Right atrium auricular region (tissue), 2 donors: Measurements from ENCODE around the gene NOL4L. TPM values are rescaled to one million over a fixed set of nuclear protein-coding genes. Genes with fewer than 3 reads are reported as not detected.

Source experiments
- DNase-seq: peaks from one replicate; pipeline ENCODE4 v3.0.0-alpha.2; 2019; ENCODE audit warnings: low spot score
- H3K27ac ChIP-seq, 2 donors: fragments of 200-600 bp; sonication (generic); 1 replicate in 1 of 2; 2 replicates in 1 of 2; pipeline ENCODE4 v1.5.1; 2016 to 2019
- H3K27me3 ChIP-seq, 2 donors: fragments of 200-600 bp; sonication (generic); one replicate each; pipeline versions ENCODE4 v1.5.1 to v1.6.0; 2017 to 2019
- H3K36me3 ChIP-seq: fragments of 200-600 bp; sonication (generic); one replicate; pipeline ENCODE4 v1.5.1; 2016
- H3K4me1 ChIP-seq, 2 donors: fragments of 200-600 bp; sonication (generic); one replicate each; pipeline versions ENCODE4 v1.5.1 to v1.6.0; 2017 to 2019
- H3K4me3 ChIP-seq, 2 donors: fragments of 200-600 bp; sonication (generic); 1 replicate in 1 of 2; 2 replicates in 1 of 2; pipeline ENCODE4 v1.5.1; 2017 to 2019; ENCODE audit warnings: mild to moderate bottlenecking in 1 of 2, moderate library complexity in 1 of 2
- H3K9me3 ChIP-seq, 2 donors: fragments of 200-600 bp; sonication (generic); one replicate each; pipeline ENCODE4 v1.5.1; 2019
- CTCF ChIP-seq, 2 donors: fragments of 200-600 bp; sonication (generic); IDR thresholded peaks; one replicate each; pipeline ENCODE4 v1.5.1; 2019; ENCODE audit warnings: antibody characterized with exemption in 2 of 2
- total RNA-seq, 2 donors: library from RNA; depleted of rRNA; stranded (reverse); fragments of >200 nt; gene quantifications; one replicate each; pipeline ENCODE4 v1.1.0, GENCODE V29; 2016

NOL4L gene
- total RNA-seq, 2 donors from 2014 or later: 7.6 to 10.4 TPM

GRCh38 chr20:32452776-32453466, 132.2 kb downstream of the NOL4L start:
- H3K9me3 ChIP-seq: no peaks in the 10 kb centered on the region
- no peak overlapping the region for H3K27ac ChIP-seq
- no peak overlapping the region for H3K4me3 ChIP-seq
- peaks cover 0 to 47% of the 10 kb centered on the region in 2 donors for H3K4me1 ChIP-seq
- no peaks in the 10 kb centered on the region for H3K27me3 ChIP-seq
- H3K36me3 ChIP-seq: peaks cover 35% of the 10 kb centered on the region
- TF ChIP-seq CTCF (IDR thresholded peaks at IDR 0.05): no peak
- no peak for DNase-seq

- no peak for DNase-seq
- peaks cover 0 to 47% of the 10 kb centered on the region in 2 donors for H3K4me1 ChIP-seq
- no peaks in the 10 kb centered on the region for H3K27me3 ChIP-seq
- no peak overlapping the region for H3K27ac ChIP-seq
- H3K4me3 ChIP-seq: no peak overlapping the region
- H3K9me3 ChIP-seq: no peaks in the 10 kb centered on the region
- peaks cover 35% of the 10 kb centered on the region for H3K36me3 ChIP-seq
- TF ChIP-seq CTCF (IDR thresholded peaks at IDR 0.05): no peak
Measured at GRCh38 chr20:32451682-32452461, 133.3 kb downstream of the NOL4L start.

- H3K4me1 ChIP-seq: peaks cover 0 to 47% of the 10 kb centered on the region in 2 donors
- no peak for DNase-seq
- H3K36me3 ChIP-seq: peaks cover 41% of the 10 kb centered on the region
- H3K9me3 ChIP-seq: no peaks in the 10 kb centered on the region
- no peaks in the 10 kb centered on the region for H3K27me3 ChIP-seq
- no peak for TF ChIP-seq CTCF (IDR thresholded peaks at IDR 0.05)
- no peak overlapping the region for H3K4me3 ChIP-seq
- H3K27ac ChIP-seq: no peak overlapping the region
Measured at GRCh38 chr20:32451340-32451681, 133.8 kb downstream of the NOL4L start.

GRCh38 chr20:32450484-32451061, 134.6 kb downstream of the NOL4L start:
- no peaks in the 10 kb centered on the region for H3K9me3 ChIP-seq
- no peak overlapping the region for H3K4me3 ChIP-seq
- TF ChIP-seq CTCF (IDR thresholded peaks at IDR 0.05): no peak
- H3K36me3 ChIP-seq: peaks cover 42% of the 10 kb centered on the region
- DNase-seq: no peak
- peaks cover 0 to 54% of the 10 kb centered on the region in 2 donors for H3K4me1 ChIP-seq
- H3K27me3 ChIP-seq: no peaks in the 10 kb centered on the region
- no peak overlapping the region for H3K27ac ChIP-seq

- TF ChIP-seq CTCF (IDR thresholded peaks at IDR 0.05): no peak
- H3K36me3 ChIP-seq: peaks cover 42% of the 10 kb centered on the region
- H3K9me3 ChIP-seq: no peaks in the 10 kb centered on the region
- H3K27ac ChIP-seq: no peak overlapping the region
- peaks cover 0 to 56% of the 10 kb centered on the region in 2 donors for H3K4me1 ChIP-seq
- no peak overlapping the region for H3K4me3 ChIP-seq
- no peak for DNase-seq
- H3K27me3 ChIP-seq: no peaks in the 10 kb centered on the region
Measured at GRCh38 chr20:32449890-32450401, 135.2 kb downstream of the NOL4L start.
